Measurements from ENCODE around the gene CPA4. TPM values are rescaled to one million over a fixed set of nuclear protein-coding genes. Genes with fewer than 3 reads are reported as not detected.

Gene CPA4
- total and polyA plus RNA-seq, 2 experiments from 2014 or later, result not detected

DNA sequence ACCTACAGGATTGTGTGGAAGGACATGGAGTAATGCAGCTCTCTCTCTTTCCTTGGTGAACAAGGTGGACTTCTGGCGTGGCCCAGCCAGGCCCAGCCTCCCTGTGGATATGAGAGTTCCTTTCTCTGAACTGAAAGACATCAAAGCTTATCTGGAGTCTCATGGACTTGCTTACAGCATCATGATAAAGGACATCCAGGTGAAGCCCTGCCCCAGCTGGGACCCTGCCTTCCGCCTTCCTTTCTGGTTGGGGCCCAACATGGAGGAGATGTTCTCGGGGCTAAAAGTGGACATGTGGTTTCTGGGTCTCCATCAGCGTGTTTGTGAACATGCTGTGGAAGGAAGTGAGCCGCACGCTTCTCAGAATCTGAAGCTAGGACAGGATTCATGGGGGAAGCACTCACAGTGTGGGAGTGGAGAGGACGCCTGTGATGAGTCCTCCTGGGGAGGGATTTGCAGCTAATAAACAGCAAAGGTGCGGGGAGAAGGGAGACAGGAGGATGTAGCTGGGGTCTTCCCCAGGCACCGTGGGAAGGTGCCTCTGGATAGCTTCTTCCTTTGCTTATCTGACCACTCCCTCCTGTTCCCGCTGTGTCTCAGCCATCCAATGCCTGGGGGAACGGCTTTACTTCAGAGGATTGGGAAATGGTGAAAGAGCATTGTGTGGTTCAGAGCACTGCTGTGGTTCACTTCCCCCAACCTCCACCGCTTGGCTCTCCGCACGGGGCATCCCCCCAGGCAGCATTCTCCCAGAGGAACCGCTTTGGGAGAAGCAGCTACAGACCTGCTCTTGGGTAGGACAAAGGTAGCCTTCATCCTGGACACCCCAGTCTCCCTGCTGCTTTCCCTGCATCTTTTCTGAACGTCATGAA, 57.2 kb downstream of the CPA4 start (continued):
- TF ChIP-seq STAT1 (IDR thresholded peaks at IDR 0.05; ENCODE audit: unreplicated experiment) (no peak), REST (IDR thresholded peaks at IDR 0.05; ENCODE audit: unreplicated experiment) (no peak), POLR2AphosphoS5 (IDR thresholded peaks at IDR 0.05; ENCODE audit: low read depth) (no peak), EZH2phosphoT487 (IDR thresholded peaks at IDR 0.05; ENCODE audit: unreplicated experiment) (no peak)

GRCh38 chr7:130350945-130351790, 58.2 kb downstream of the CPA4 start:
- peak overlapping the region; percentile 2; the same call in 1 of the 2 replicates for H3K4me2 ChIP-seq
- Mint-ChIP-seq H3K27me3 (ENCODE audit: insufficient read depth, low read depth, poor library complexity) (peaks cover 21% of the 10 kb centered on the region), H3K36me3 (ENCODE audit: low read depth) (no peaks in the 10 kb centered on the region; the same call in 2 of the 3 replicates), H3K4me3 (no peak overlapping the region), H3K9me3 (0 out of 3 replicates have a peak, but pooled peaks cover 3% of the 10 kb centered on the region), H3K4me1 (peaks cover 37% of the 10 kb centered on the region), H3K27ac (no peak overlapping the region)
- peaks cover 19% of the 10 kb centered on the region for H3K4me1 ChIP-seq (ENCODE audit: insufficient read depth)
- H3K79me2 ChIP-seq (replicated peaks; ENCODE audit: insufficient read depth), result no peaks in the 10 kb centered on the region
- no peaks in the 10 kb centered on the region for H3F3A ChIP-seq (replicated peaks; ENCODE audit: low read depth)
- no peak overlapping the region for H3K4me3 ChIP-seq
- no peaks in the 10 kb centered on the region; the same call in 1 of the 2 replicates for H3K9me2 ChIP-seq (ENCODE audit: insufficient read depth)
- peak overlapping the region; percentile 81 for H2AFZ ChIP-seq
- no peaks in the 10 kb centered on the region for H4K20me1 ChIP-seq (replicated peaks; ENCODE audit: insufficient read depth)
- no peaks in the 10 kb centered on the region for H3K27me3 ChIP-seq (ENCODE audit: insufficient read depth)
- no peaks in the 10 kb centered on the region for H3K36me3 ChIP-seq (ENCODE audit: insufficient read depth)
- H3K27ac ChIP-seq (ENCODE audit: low read depth), result no peak overlapping the region
- ATAC-seq (peak; percentile 32), DNase-seq (ENCODE audit: low spot score) (no peak)
- TF ChIP-seq, protein P1, sequence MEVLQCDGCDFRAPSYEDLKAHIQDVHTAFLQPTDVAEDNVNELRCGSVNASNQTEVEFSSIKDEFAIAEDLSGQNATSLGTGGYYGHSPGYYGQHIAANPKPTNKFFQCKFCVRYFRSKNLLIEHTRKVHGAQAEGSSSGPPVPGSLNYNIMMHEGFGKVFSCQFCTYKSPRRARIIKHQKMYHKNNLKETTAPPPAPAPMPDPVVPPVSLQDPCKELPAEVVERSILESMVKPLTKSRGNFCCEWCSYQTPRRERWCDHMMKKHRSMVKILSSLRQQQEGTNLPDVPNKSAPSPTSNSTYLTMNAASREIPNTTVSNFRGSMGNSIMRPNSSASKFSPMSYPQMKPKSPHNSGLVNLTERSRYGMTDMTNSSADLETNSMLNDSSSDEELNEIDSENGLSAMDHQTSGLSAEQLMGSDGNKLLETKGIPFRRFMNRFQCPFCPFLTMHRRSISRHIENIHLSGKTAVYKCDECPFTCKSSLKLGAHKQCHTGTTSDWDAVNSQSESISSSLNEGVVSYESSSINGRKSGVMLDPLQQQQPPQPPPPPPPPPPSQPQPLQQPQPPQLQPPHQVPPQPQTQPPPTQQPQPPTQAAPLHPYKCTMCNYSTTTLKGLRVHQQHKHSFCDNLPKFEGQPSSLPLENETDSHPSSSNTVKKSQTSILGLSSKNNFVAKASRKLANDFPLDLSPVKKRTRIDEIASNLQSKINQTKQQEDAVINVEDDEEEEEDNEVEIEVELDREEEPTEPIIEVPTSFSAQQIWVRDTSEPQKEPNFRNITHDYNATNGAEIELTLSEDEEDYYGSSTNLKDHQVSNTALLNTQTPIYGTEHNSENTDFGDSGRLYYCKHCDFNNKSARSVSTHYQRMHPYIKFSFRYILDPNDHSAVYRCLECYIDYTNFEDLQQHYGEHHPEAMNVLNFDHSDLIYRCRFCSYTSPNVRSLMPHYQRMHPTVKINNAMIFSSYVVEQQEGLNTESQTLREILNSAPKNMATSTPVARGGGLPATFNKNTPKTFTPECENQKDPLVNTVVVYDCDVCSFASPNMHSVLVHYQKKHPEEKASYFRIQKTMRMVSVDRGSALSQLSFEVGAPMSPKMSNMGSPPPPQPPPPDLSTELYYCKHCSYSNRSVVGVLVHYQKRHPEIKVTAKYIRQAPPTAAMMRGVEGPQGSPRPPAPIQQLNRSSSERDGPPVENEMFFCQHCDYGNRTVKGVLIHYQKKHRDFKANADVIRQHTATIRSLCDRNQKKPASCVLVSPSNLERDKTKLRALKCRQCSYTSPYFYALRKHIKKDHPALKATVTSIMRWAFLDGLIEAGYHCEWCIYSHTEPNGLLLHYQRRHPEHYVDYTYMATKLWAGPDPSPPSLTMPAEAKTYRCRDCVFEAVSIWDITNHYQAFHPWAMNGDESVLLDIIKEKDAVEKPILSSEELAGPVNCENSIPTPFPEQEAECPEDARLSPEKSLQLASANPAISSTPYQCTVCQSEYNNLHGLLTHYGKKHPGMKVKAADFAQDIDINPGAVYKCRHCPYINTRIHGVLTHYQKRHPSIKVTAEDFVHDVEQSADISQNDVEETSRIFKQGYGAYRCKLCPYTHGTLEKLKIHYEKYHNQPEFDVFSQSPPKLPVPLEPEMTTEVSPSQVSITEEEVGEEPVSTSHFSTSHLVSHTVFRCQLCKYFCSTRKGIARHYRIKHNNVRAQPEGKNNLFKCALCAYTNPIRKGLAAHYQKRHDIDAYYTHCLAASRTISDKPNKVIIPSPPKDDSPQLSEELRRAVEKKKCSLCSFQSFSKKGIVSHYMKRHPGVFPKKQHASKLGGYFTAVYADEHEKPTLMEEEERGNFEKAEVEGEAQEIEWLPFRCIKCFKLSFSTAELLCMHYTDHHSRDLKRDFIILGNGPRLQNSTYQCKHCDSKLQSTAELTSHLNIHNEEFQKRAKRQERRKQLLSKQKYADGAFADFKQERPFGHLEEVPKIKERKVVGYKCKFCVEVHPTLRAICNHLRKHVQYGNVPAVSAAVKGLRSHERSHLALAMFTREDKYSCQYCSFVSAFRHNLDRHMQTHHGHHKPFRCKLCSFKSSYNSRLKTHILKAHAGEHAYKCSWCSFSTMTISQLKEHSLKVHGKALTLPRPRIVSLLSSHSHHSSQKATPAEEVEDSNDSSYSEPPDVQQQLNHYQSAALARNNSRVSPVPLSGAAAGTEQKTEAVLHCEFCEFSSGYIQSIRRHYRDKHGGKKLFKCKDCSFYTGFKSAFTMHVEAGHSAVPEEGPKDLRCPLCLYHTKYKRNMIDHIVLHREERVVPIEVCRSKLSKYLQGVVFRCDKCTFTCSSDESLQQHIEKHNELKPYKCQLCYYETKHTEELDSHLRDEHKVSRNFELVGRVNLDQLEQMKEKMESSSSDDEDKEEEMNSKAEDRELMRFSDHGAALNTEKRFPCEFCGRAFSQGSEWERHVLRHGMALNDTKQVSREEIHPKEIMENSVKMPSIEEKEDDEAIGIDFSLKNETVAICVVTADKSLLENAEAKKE (CRISPR knock-in tag; IDR thresholded peaks at IDR 0.05), result no peak
- no peak for TF ChIP-seq CTCF (conservative IDR thresholded peaks at IDR 0.05; ENCODE audit: low read depth in 2 of 2)
- no peak for TF ChIP-seq STAT1 (IDR thresholded peaks at IDR 0.05; ENCODE audit: unreplicated experiment)

Data from GM23338 (cell line).